DOHH2 (cell line): Measurements from ENCODE around the gene PRR14L.

Experiments
- CTCF ChIP-seq: fragments of 200-600 bp; sonication (generic); IDR thresholded peaks from one replicate; pipeline ENCODE4 v1.5.1; 2014; ENCODE audit warnings: antibody characterized with exemption, mild to moderate bottlenecking, low read depth, low read length; ENCODE audit not compliant: poor library complexity, severe bottlenecking
- EZH2phosphoT487 ChIP-seq: fragments of 200-600 bp; sonication (generic); IDR thresholded peaks from 2 replicates; pipeline ENCODE4 v1.6.1; 2017; ENCODE audit warnings: borderline replicate concordance, mild to moderate bottlenecking, antibody characterized with exemption, low read length, moderate library complexity, mixed read lengths

GRCh38 chr22:31732089-31732829 lies 17.7 kb downstream of the PRR14L start:
- TF ChIP-seq EZH2phosphoT487 = no peak
- TF ChIP-seq CTCF = no peak
